ENCODE measurements around the gene CACHD1.

Gene CACHD1

DNA sequence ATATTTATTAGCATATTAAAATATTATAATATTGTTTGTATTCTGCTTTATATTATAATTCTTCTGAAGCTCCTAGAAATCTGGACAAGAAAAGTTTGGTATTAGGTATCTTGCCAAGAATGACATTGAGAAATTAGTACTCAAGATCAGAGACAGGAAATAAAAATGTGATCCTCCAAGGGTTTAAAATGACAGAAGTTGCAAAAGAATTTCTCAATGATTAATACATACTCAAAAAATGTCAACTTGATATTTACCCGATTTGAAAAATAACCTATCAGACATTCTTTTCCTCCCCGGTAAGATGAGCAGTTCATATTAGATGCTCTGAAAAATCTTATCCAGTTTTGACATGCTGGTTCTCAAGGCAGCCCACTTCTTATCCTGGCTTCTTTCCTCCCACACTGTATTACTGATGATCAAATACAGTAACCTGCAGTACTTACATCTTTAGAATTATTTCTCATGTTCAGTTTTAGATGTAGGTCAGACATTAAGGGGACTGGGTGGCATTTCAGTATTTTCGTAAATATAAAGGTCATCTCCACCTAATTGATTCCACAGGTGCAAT, 55.3 kb downstream of the CACHD1 start:
- DNase-seq = no peak

DNA sequence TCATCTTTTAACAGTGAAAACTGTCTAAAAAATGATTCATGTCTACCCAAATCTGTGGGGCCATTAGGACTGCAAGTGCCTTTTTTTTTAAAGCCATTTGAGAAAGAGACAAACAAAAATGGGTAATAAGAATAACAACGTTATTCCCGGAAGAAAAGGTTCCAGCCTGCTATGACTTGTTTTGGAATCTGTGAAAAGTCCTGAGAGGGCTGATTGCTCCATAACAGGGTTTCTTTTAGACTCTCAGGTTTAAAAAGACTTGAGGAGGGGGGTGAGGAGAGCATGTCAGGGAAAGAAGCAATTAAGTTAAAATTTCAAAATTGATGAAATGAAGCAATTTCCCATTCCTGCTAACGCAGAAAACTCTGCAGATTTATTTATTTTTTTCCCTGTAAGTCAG, 56.4 kb downstream of the CACHD1 start:
- DNase-seq = no peak

DNA sequence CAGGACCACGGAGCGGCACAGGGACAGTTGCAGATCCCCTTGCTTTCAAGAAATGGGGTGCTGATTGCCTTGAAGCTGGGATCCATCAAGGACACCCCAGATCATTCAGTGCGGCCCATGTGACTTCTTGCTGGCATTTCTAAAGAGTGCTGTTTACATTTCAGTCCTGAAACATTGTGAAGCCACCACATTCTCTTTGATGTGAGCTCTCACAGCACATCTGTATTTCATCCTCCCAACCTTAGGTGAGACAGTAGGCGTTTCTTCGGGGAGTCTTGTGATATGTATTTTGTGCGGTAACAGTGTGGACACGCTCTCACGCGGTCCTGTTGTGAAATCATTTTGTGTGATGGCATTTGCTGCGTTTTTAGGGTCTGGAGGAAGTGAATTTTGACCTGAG, 57.2 kb downstream of the CACHD1 start:
- DNase-seq = no peak

DNA sequence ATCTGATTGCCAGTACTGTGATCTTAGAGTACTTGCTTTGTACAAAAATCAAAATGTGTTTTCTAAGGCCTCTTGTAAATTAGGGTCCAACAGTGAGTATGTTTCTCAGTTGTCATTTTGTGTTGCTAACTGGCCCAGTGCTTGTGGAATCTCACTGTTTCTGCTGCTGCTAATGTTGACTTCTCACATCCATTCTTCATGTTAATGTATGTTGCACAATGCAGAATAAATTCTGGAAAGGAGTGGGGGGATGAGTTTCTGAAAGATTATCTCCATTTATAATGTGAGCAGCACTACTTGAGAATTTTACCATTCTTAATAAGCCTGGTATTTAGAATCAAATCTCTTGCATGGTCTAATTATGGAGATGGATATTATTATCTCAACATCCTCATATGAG, 57.9 kb downstream of the CACHD1 start:
- no peak for DNase-seq

DNA sequence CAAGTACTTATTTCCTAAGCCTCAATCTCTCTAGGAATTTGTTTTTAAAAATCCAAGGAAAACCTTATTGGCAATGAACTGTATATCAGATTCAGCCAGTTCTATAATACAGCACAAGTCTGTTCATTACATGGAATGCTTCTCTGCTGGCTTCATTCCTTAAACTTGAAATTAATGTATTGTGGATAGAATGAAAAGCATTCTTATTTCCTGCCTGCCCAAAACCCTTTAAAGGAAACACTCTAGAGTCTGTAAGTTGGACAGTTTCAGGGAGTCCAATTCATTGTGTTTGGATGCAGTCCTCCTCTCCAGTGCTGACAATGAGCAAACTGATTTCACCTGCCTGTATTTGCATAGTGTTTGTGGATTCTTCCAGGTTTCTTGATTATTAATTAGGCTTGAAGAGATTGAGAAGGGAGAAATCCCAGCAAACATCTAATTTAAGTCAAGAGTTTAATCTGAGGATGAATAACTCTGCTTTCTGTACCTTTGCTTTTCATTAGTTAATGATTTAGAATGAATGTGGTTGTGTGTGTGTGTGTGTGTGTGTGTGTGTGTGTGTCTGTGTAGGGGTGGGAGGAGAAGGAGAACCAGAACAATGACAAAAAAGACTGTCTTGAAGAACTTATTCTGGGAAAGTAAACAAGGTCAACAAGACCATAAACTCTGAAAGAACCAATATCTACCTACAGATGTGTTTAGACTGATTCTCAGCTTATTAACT, 61.2 kb downstream of the CACHD1 start:
- no peak for DNase-seq

DNA sequence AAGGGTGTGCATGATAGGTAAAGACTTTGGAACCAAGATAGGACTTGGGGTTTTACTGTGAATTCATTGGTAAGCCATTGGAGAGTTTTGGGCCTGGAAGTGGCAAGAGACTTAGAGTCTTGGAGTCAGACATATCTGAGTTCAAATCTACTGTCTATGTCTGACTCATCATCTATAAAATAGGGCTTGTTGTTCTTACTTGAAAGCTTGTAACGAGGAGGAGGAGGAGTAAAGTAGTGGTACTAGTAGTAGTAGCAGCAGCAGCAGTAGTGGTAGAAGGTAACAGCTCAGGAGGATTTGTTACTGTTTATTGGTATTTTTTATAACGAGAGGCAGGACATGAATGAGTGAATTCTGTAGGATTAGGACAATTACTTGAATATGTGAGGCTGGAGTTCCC, 62.7 kb downstream of the CACHD1 start:
- no peak for DNase-seq

DNA sequence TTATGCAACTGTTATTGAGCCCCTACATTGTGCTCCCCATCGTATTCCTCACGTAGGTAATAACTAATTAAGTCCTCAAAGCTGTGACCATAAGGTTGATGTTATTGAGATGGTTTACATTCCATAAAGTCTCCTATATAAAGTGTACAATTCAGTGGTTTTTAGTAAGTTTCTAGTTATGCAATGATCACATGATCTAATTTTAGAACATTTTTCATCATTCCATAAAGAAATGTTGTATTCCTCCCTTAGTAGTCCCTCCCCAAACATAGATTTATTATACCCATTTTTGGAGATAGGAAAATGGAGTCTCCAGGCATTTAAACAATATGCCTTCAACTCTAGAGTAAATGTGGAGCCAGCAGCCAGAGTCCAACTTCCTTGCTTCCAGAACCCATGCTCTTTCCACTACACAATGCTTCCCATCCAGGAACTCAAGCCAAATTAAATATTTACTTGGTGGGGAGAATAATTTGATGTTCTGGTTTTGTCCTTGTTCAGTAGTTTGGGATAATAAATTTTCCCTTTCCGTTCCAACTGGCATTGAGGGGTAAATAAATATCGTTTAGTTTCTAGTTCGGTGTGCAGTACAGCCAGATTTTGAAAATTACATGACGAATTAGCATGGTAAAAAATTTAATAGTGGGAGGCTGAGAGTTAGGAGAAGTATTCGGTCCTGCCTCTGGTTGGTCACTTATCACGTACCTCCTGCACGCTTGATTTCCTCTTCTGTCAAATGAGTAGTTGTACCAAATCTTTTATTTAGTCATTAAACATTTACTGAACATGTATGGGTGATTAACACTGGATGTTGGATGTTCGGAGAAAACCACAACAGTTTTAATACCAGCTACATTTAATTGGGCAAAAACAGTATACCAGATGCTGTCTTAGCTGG, 66.3 kb downstream of the CACHD1 start:
- DNase-seq = no peak

DNA sequence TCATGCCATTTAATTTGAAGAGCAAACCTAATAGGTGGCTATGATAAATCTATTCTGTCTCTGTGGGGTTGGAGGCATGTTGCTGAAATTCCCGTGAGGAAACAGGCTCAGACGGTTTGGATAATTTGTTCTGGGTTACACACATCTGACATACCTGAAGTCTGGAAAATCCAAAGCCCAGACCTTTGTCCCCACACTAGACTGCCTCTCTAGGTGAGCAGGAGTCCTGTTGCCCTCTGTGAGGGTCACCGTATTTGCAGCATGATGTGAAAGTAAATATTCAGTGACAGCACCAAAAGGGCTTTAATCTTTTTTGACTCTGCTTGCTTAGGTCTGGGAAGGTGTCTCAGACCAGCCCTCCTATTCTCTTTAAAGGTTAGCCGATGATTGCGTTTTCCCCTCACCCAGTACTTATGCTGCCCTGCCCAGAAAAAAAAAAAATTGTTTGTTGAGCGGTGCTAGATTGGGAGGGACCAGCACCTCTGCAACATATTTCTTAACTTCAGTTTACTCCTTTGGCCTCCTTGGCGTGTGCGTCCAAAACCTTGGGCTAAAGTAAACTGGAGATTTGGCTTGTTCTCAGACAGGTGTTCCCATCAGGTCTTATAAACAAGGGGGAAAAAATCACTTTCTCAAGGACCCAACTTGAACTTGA, 67.0 kb downstream of the CACHD1 start:
- peak in 1 of 2 experiments; percentile 41 for DNase-seq

DNA sequence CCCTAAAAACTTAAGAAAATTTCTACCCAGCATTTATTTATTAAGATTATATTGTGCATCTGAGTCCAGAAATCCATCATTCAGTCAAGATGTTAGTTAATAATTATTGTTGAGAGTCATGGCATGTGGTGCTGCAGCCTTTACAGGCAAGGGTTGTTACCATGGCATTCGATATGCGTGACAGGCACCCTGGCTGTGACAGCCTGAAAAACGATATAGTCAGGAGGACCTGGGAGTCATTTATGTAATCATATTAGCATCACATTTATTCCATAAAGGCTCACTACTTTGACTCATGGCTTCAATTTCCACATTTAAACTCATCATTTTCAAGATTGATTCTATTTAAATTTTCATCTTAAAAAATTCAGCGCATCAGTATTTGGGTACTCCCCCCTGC, 68.0 kb downstream of the CACHD1 start:
- peak; percentile 31 to 75 for DNase-seq

DNA sequence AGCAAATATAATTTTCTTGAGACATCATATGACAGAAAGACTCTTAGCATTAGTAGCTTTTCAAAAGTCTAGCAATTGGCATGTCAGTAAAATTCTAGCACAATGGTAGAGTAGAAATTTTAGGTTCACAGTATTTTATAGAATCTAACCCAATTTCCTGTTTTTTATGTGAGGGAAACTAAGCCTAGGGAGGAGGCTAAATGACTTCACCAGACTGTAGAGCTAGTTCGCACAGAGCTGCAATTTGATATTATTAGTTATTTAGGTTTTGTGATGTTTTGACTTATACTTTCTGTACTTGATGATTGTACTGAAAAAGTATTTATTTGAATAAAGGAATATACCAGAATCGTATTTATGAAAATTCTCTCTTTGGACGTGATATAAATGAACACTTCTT, 68.5 kb downstream of the CACHD1 start:
- no peak for DNase-seq

DNA sequence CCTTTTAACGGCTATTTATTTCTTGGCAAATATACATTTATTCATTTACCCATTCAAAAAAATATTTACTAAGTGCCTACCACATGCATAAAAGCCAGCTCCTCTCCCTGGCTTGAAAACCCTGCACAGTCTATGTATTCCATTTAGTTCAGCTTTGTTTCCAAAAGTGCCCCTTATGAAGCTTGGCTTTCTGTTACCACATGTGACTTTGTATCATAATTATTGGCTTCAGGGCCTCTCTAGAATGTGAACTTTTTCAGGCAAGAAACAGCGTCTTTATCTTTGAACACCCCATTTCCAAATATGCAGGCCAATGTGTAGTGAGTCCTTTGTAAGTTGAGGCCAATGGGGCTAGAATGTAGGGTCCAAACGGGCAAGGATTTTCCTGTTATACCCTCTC, 69.4 kb downstream of the CACHD1 start:
- no peak for DNase-seq

DNA sequence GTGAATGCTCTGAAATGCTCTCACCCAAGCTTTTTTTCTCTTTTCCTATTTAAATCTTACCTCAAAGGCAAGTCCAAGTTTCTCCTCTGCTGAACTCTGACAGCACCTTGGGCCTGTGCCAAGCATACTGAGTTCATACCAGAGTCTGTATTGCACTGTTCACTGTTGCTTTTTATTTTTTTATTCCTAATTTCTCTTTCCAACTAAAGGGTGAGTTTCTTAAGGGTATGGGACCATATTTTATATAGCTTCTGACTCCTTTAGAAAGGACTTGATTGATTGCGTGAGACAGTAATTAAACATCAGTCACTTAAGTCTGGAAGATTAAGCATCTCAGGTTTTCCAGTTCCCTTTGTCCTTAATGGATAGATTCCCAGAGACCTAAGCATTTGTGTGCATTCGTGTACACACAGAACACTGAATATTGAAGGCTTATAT, 69.9 kb downstream of the CACHD1 start:
- DNase-seq = peak in 1 of 2 experiments; percentile 54

DNA sequence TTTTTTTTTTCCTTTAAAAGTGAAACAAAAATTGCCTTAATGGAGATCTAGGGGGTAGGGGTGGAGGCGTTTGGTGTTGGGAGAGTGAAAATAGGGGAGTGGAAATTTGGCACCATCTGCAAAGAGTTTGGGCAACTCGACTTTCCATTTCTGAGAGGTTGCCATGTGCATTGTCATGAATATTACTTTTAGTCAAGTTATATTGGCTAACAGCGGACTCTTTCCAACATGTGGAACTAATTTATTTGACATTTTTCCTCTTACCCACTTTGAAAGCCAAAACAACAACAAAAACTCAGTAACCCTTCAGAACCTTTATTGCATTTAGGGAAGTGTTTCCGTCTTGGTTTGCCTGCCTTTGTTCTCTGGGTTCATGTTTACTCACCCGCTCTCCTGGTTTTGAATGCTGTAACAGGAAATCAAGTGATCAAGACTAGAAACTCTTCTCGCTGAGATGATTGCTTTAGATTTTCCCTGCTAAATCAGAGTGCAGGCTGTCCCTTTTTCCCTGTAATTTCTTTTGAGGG, 70.4 kb downstream of the CACHD1 start:
- DNase-seq = no peak

DNA sequence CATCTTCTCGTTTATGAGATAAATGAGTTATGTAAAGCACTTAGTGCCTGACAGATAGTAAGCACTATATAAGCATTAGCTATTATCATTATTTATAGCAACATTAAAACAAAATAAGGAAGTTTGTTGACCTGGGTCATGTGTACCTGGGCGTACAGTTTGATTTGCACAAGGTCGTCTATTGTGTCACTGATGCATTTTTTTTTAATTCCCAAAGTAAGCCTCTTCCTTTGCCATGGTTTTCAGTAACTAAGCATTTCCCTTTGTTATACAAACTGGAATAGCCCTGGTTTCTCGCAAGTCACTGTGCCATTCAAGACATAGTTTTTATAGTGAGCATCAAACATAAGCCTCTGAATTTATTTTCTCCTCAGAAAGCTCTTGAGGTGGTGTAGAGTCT, 72.2 kb downstream of the CACHD1 start:
- no peak for DNase-seq

DNA sequence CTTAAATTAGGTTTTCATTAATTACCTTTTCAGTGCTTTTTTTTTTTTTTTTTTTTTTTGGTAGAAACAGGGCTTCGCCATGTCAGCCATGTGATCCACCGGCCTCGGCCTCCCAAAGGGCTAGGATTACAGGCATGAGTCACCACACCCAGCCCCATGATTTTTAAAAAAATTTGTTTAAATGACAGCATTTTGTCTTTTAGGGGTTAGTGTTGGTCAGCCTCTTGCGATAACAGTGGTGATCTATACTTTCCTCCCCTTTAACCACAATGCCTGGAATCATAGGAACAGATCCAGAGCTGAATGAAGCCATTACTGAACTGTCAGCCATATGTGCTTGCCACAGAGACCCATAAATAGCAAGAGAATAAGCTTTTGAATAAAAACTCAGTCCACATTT, 73.9 kb downstream of the CACHD1 start:
- DNase-seq = no peak

DNA sequence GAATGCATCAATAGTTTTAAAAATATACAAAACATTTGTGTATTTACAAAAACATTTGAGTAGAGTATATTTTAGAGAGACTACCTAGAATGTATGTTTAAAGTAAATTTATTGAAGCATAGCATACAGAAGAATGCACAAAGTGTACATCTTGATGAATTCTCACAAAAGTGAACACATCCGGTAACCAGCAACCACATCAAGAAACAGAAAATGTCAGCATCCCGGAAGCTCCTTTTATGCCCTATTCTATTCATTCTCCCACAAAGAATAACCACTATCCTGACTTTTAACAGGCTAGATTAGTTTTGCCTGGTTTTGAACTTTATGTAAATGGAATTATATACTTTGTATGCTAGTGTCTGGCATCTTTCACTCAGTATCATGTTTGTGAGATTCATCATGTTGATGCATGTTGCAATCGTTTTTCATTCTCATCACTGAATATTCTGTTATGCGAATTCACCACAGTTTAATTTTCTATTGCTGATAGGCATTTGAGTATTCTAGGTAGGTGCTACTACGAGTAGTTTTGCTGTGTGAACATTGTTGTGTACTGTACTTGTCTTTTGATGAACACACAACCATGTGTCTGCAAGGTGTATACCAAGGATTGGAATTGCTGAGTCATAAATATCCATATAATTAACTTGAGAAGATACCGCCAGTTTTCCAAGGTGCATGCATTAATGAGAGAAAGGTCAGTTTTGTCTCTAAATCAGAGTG, 75.4 kb downstream of the CACHD1 start:
- DNase-seq = no peak

DNA sequence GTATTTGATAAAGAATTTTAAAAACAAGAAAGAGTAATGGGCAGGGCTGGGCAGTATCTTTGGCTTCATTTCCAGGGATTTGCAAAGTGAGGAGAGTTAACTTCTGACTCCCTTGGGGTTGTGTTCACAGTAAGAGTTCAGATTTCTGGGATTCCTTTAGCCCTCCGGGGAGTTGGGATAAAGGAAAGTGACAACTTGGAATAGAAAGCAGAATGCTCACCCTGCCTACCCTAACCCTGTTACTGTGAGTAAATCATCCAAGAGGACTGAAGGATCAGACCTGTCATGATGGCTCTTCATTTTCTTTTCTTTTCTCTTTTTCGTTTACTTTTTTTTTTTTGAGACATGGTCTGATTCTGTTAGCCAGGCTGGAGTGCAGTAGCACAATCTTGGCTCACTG, 76.1 kb downstream of the CACHD1 start:
- no peak for DNase-seq

DNA sequence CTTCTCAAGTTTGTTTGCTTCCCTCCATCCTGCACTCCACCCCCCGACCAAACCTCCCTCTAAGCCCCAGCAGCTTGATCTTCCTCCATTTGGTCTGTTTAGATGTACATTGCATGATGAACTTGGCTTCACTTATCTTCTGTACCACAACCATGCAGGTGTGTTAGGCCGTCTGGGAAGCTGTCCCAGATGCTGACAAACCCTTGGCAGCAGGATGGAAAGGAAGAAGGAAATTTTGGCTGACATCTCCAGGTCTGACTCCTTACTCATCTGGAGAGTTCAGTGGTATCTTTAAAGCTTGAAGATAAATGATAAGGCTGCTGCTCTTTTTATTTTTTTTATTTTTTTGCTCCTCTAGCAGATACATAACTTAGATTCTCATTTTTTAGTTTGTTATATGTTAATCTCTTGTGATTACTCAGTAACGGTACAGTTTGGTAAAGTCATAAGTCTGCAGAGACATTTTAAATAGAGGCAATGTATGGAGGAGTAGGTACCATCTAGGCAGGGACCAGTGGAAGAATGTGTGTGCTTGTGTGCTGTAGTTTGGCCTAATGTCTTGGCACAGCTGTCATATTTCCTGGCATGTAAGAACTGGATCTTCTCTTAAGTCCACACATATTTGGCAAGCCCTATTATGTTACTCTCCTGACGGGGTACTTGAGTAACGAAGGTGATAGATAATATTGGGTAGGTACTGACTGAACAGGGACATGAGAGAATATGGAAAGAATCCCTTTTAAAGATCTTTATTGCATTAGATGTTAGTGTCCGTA, 79.7 kb downstream of the CACHD1 start:
- no peak for DNase-seq

DNA sequence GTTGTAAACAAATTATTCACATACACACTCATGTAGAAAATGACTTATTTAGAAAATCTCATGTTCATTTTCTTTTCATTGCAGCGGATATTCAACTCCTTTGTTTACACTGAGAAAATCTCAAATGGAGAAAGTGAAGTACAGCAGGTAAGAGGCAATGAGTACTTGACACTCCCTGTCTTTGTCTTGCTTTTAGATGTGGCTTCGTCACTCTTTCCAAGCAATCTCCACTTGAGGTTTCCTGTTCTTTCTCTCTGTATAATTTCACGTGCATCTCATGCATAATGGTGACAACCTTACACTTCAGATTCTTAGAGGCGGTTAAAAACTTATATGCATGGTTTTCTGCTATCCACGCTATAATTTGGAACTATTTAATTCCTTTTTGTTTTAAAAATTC, 80.6 kb downstream of the CACHD1 start:
- DNase-seq = no peak

DNA sequence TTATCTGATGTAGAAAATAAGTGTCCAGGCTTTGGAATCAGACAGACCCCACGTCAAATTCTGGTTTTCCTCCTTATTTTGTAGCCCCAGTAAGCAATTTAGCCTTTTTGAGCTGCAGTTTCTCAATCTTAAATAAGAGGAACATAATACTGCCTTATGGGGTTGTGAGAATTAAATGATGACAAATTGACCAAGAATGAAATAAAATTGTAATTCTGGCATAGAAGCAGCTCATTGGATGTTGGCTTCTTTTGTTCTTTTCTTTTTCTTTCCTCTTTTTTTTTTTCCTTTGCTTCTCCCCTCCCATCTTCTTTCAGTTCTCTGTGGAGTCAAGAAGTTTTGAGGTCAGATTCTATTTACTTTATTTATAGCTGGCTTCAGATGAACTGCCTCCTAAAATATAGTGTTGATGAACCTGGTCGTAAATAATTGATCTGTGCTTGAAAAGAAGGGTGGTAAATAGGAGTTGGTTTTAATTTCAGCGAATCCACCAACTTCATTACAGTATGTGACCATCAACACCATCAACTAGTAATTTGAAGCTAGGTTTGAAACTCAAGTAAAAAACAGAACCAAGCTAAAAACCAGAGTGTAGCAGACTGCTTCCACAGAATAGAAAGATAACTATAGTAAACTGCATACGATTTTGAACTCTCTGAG, 81.1 kb downstream of the CACHD1 start:
- no peak for DNase-seq

DNA sequence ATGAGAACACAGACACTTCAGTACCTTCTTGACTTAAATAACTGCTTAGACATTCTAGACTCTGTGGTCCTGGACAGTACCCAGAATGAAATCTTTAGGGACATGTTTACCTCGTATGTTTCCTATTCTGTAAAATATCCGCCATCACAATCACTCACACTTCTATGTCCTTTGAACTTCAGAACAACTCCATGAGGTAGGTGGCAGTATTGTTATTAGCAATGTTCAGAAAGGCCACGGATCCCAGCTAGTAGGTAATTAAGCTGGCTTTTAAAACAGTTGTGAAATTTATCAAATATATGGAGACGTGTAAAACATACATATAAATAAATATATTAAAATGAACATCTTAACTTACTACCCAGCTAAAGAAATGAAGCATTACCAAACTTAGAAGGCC, 83.4 kb downstream of the CACHD1 start:
- DNase-seq = no peak

Data from NCI-H524 (cell line).